Activated CD8-positive, alpha-beta memory T cell treated with anti-CD3 and anti-CD28 coated beads, Interleukin-2, amount 50 U/mL, for 24 hours (primary cell): ENCODE results near the gene CNOT3.
"Not testable (repeated sequence)": the region's sequence is repeated elsewhere in the genome, so short reads cannot be mapped to it uniquely, and the experiment has no call there.

ENCODE experiments used
- DNase-seq: peaks from one replicate; pipeline ENCODE4 v3.0.0-alpha.2; 2020; ENCODE audit errors: extremely low read depth

CNOT3 gene

DNA sequence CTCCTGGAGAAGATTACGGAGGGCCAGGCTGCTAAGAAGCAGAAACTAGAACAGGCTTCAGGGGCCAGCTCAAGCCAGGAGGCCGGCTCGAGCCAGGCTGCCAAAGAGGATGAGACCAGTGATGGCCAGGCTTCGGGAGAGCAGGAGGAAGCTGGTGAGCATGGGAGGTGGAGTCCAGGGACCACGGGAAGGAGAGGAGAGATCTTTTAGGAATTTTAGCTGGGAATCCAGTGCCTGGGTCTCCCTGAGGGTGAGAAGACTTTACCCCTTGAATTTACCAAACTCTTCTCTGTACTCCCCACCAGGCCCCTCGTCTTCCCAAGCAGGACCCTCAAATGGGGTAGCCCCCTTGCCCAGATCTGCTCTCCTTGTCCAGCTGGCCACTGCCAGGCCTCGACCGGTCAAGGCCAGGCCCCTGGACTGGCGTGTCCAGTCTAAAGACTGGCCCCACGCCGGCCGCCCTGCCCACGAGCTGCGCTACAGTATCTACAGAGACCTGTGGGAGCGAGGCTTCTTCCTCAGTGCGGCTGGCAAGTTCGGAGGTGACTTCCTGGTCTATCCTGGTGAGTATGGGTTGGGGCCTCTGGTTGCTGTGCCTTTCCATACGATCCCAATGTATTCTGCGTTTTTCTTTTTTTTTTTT lies 54.4 kb downstream of the CNOT3 start:
- no peak for DNase-seq

DNA sequence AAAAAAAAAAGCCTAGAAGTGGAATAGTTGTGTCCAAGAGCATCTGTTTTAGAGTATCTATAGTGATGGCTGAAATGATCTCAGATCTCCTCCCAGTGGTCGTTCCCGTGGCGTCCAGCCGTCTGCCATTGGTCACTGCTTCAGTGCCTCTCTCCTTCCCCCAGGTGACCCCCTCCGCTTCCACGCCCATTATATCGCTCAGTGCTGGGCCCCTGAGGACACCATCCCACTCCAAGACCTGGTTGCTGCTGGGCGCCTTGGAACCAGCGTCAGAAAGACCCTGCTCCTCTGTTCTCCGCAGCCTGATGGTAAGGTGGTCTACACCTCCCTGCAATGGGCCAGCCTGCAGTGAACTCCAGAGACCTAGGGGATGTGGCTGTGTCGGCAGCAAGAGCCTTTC lies 55.4 kb downstream of the CNOT3 start:
- no peak for DNase-seq

DNA sequence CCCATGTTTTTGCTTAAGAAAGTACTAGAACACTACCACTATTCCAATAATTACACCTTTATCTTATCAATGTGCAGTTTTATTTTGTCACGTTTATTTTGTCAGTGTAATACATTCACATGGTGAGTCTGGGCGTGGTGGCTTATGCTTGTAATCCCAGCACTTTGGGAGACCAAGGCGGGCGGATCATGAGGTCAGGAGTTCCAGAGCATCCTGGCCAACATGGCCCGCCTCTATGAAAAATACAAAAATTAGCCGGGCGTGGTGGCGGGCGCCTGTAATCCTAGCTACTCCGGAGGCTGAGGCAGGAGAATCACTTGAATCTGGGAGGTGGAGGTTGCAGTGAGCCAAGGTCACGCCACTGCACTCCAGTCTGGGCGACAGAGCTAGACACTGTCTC lies 56.9 kb downstream of the CNOT3 start:
- DNase-seq: not testable (repeated sequence)

DNA sequence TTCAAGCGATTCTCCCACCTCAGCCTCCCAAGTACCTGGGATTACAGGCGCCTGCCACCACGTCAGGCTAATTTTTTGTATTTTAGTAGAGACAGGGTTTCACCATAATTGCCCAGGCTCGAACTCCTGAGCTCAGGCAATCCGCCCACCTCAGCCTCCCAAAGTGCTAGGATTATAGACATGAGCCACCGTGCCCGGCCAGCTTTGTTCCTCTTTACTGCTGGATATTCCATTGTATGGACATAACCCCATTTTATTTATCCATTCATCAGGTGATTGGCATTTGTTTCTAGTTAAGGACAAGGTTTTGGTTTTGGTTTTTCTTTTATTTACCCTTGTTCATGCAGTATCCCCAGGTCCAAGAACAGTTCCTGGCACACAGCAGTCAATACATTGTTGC lies 59.0 kb downstream of the CNOT3 start:
- no peak for DNase-seq

DNA sequence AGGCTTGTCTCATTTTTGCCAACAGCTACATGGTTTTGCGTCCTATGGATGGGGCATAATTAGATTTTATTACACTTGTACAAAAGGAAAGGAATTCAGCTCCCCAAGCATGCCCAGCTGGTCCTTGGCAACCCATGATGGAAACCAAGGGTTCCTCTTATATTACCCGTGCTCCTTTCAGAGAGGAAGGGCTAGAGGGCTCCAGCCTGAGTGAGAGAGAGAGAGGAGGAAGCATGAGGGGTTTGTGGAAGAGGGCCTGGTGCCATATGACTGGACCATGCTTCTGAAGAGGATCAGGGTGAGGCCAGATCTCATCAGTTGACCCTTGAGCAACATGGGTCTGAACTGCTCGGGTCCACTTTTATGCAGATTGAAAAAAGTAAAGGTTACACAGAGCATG lies 59.6 kb downstream of the CNOT3 start:
- no peak for DNase-seq

DNA sequence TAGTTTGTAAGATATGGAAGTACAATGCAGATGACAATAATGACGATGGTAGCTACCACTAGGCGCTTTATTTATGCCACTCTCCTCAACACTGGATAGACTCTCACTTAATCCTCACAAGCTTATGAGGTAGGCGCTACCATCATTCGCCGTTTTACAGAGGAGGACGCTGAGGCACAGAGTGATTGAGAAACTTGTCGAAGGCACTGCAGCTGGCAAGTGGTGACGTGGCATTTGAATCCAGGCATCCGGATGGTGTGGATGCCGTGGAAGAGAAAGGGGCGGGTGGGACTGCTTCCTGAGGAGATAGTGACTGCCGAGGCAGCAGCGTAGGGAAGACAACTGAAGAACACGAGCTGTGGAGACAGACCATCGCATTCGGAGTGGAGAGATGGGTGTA lies 61.8 kb downstream of the CNOT3 start:
- no peak for DNase-seq

DNA sequence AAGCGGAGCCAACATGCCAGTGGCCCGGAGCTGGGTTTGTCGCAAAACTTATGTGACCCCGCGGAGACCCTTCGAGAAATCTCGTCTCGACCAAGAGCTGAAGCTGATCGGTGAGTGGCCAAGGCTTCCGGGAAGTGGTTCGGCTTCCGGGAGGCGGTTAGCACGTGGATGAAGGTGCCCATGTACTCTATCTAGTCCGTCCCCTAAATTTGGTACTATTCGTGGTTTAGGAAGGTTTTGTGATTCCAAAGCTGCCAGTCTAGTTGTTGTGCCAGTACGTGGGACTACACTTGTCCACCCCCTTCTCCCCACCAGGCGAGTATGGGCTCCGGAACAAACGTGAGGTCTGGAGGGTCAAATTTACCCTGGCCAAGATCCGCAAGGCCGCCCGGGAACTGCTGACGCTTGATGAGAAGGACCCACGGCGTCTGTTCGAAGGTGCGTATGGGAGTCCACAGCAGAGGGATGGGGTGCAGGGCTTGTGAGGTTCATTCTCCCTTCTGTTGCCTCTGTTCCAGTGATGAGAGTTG lies 63.7 kb downstream of the CNOT3 start:
- DNase-seq: no peak

DNA sequence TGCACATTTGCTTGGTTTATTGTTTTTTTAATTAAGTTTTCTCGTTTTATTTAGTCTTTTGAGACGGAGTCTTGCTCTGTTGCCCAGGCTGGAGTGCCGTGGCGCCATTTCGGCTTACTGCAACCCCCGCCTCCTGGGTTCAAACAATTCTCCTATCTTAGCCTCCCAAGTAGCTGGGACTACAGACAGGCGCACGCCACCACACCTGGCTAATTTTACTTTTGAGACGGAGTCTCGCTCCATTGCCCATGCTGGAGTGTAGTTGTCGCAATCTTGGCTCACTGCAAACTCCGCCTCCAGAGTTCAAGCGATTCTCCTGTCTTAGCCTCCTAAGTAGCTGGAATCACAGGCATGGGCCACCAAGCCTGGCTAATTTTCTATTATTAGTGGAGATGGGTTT lies 64.4 kb downstream of the CNOT3 start:
- DNase-seq: no peak

DNA sequence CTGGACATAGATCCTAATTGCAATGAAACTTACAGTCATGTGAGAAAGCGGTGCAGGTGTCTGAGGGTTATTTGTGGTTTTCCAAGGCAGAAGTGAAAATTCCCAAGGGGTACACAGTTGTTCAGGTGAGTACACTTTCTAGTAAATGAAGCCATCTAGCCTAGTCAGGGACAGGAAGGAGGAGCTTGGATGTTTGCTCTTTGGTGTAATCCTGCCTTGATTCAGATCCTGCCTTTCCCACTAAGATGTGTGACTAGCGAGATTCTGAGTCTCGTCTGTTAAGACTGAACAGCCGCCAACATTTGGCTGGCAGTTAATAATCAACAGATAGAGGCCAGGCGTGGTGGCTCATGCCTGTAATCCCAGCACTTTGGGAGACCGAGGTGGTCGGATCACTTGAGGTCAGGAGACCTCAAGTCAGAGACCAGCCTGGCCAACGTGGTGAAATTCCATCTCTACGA lies 65.6 kb downstream of the CNOT3 start:
- DNase-seq: no peak

DNA sequence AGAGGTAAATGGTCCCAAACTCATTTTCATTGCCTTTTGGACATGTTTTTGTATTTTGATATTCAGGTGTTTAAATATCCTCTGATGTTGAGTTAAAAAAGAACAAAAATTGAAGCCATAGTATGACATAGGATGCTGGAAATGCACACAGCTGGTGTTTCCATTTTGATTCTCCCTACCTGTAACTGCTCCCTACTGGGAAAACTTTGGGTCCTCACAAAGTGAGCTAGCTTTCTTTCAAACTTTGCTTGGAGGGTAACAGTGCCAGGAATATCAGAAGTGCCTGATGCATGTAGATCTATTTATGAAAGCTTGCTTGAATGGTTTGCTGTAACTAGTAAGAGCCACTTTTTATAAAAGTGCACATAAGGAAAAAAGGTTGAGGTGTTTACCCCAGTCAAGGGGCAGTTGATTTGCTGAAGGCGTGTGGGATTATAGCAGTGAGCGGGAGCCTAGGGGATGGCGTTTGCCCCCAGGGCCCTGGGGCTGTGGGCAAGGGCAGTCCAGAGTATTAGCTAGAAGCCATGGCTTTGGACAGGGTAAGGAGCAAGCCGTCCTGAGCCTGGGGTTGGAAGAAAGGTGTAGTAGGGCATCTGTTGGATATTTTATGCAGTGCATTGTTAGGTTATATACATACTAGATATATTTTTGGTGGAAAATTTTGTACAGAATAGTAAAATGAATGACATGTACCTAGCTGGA lies 67.4 kb downstream of the CNOT3 start:
- no peak for DNase-seq
